Measurements from ENCODE around the gene RNU6-9.

The RNU6-9 gene

GRCh38 chr19:899336-900042, 6.2 kb downstream of the RNU6-9 start:
- no peak for DNase-seq (ENCODE audit: low read depth)

GRCh38 chr19:900043-900301, 6.7 kb downstream of the RNU6-9 start:
- no peak for DNase-seq (ENCODE audit: low read depth)

- no peak for DNase-seq (ENCODE audit: low read depth)
Observed at GRCh38 chr19:900302-901111, 7.2 kb downstream of the RNU6-9 start.

- no peak for DNase-seq (ENCODE audit: low read depth)
Observed at GRCh38 chr19:901216-902092, 8.2 kb downstream of the RNU6-9 start.

- DNase-seq (ENCODE audit: low read depth) = no peak
Observed at GRCh38 chr19:902093-902370, 8.7 kb downstream of the RNU6-9 start.

GRCh38 chr19:902446-903226, 9.4 kb downstream of the RNU6-9 start:
- DNase-seq (ENCODE audit: low read depth) = no peak

- no peak for DNase-seq (ENCODE audit: low read depth)
Observed at GRCh38 chr19:903266-903797, 10.0 kb downstream of the RNU6-9 start.

- no peak for DNase-seq (ENCODE audit: low read depth)
Observed at GRCh38 chr19:904545-904944, 11.3 kb downstream of the RNU6-9 start.

GRCh38 chr19:906480-906879, 13.2 kb downstream of the RNU6-9 start:
- DNase-seq (ENCODE audit: low read depth) = no peak

- no peak for DNase-seq (ENCODE audit: low read depth)
Observed at GRCh38 chr19:907183-907853, 14.0 kb downstream of the RNU6-9 start.

GRCh38 chr19:911197-912033, 18.1 kb downstream of the RNU6-9 start:
- no peak for DNase-seq (ENCODE audit: low read depth)

- DNase-seq (ENCODE audit: low read depth) = no peak
Observed at GRCh38 chr19:912181-913079, 19.1 kb downstream of the RNU6-9 start.

- DNase-seq (ENCODE audit: low read depth) = peak; percentile 69
Observed at GRCh38 chr19:913080-913748, 19.9 kb downstream of the RNU6-9 start, which contains the start of gene R3HDM4. Gene R3HDM4 (minus strand): TSS chr19:913219. CDS start chr19:913157, 62 bp downstream.

- no peak for DNase-seq (ENCODE audit: low read depth)
Observed at GRCh38 chr19:916645-917322, 23.5 kb downstream of the RNU6-9 start.

GRCh38 chr19:917323-918151, 24.3 kb downstream of the RNU6-9 start, which contains the start of gene KISS1R:
Gene KISS1R (plus strand): TSS chr19:917333. CDS start chr19:917503, 170 bp downstream.
- no peak for DNase-seq (ENCODE audit: low read depth)

- no peak for DNase-seq (ENCODE audit: low read depth)
Observed at GRCh38 chr19:918152-918437, 24.8 kb downstream of the RNU6-9 start.

- no peak for DNase-seq (ENCODE audit: low read depth)
Observed at GRCh38 chr19:918481-919198, 25.4 kb downstream of the RNU6-9 start.

Data from stimulated activated CD8-positive, alpha-beta memory T cell treated with anti-CD3 and anti-CD28 coated beads, Interleukin-15, amount 100 ng/mL, for 24 hours (primary cell).